GM23338 (cell line): Measurements from ENCODE around the gene SLC4A8. TPM values are rescaled to one million over a fixed set of nuclear protein-coding genes. Genes with fewer than 3 reads are reported as not detected.

Experiments
- JUNB ChIP-seq: IDR thresholded peaks from one replicate; pipeline ENCODE4 v1.6.1; 2016; ENCODE audit warnings: antibody characterized with exemption; ENCODE audit not compliant: unreplicated experiment
- POLR2AphosphoS5 ChIP-seq: IDR thresholded peaks from 2 replicates; pipeline ENCODE4 v1.6.1; 2016; ENCODE audit warnings: antibody characterized with exemption, low read depth
- REST ChIP-seq: IDR thresholded peaks from one replicate; pipeline ENCODE4 v1.6.1; 2018; ENCODE audit warnings: antibody characterized with exemption; ENCODE audit not compliant: unreplicated experiment
- polyA plus RNA-seq: library from polyadenylated mRNA; unstranded; fragments of >200 nt; fragmentation: Nextera tagmentation; extraction: Ambion mirVana; gene quantifications from 2 replicates; pipeline ENCODE4 v1.2.1, GENCODE V29; 2016
- total RNA-seq: library from RNA; depleted of rRNA; stranded (reverse); fragments of >200 nt; shearing (Covaris generic); gene quantifications from 2 replicates; pipeline ENCODE4 v1.2.3, GENCODE V29; 2014
- TF ChIP-seq, protein P1 (sequence below): fragments of 250-450 bp; sonication (Bioruptor Pico); IDR thresholded peaks from 2 replicates; pipeline ENCODE4 v1.5.0; 2020; ENCODE audit warnings: mild to moderate bottlenecking, moderate library complexity
- TF ChIP-seq, protein P2 (sequence below), 2 experiments: fragments of 200-600 bp in 1 of 2; sonication (generic) in 1 of 2; conservative IDR thresholded peaks; 2 replicates each; pipeline versions ENCODE4 v1.5.1 to v1.6.1; 2016 to 2017; ENCODE audit warnings: antibody characterized with exemption in 2 of 2, low read depth in 2 of 2, mild to moderate bottlenecking in 2 of 2, moderate library complexity in 1 of 2

SLC4A8 gene
- total and polyA plus RNA-seq, 2 experiments from 2014 or later = 7.6 to 9.2 TPM

- TF ChIP-seq, protein P1, sequence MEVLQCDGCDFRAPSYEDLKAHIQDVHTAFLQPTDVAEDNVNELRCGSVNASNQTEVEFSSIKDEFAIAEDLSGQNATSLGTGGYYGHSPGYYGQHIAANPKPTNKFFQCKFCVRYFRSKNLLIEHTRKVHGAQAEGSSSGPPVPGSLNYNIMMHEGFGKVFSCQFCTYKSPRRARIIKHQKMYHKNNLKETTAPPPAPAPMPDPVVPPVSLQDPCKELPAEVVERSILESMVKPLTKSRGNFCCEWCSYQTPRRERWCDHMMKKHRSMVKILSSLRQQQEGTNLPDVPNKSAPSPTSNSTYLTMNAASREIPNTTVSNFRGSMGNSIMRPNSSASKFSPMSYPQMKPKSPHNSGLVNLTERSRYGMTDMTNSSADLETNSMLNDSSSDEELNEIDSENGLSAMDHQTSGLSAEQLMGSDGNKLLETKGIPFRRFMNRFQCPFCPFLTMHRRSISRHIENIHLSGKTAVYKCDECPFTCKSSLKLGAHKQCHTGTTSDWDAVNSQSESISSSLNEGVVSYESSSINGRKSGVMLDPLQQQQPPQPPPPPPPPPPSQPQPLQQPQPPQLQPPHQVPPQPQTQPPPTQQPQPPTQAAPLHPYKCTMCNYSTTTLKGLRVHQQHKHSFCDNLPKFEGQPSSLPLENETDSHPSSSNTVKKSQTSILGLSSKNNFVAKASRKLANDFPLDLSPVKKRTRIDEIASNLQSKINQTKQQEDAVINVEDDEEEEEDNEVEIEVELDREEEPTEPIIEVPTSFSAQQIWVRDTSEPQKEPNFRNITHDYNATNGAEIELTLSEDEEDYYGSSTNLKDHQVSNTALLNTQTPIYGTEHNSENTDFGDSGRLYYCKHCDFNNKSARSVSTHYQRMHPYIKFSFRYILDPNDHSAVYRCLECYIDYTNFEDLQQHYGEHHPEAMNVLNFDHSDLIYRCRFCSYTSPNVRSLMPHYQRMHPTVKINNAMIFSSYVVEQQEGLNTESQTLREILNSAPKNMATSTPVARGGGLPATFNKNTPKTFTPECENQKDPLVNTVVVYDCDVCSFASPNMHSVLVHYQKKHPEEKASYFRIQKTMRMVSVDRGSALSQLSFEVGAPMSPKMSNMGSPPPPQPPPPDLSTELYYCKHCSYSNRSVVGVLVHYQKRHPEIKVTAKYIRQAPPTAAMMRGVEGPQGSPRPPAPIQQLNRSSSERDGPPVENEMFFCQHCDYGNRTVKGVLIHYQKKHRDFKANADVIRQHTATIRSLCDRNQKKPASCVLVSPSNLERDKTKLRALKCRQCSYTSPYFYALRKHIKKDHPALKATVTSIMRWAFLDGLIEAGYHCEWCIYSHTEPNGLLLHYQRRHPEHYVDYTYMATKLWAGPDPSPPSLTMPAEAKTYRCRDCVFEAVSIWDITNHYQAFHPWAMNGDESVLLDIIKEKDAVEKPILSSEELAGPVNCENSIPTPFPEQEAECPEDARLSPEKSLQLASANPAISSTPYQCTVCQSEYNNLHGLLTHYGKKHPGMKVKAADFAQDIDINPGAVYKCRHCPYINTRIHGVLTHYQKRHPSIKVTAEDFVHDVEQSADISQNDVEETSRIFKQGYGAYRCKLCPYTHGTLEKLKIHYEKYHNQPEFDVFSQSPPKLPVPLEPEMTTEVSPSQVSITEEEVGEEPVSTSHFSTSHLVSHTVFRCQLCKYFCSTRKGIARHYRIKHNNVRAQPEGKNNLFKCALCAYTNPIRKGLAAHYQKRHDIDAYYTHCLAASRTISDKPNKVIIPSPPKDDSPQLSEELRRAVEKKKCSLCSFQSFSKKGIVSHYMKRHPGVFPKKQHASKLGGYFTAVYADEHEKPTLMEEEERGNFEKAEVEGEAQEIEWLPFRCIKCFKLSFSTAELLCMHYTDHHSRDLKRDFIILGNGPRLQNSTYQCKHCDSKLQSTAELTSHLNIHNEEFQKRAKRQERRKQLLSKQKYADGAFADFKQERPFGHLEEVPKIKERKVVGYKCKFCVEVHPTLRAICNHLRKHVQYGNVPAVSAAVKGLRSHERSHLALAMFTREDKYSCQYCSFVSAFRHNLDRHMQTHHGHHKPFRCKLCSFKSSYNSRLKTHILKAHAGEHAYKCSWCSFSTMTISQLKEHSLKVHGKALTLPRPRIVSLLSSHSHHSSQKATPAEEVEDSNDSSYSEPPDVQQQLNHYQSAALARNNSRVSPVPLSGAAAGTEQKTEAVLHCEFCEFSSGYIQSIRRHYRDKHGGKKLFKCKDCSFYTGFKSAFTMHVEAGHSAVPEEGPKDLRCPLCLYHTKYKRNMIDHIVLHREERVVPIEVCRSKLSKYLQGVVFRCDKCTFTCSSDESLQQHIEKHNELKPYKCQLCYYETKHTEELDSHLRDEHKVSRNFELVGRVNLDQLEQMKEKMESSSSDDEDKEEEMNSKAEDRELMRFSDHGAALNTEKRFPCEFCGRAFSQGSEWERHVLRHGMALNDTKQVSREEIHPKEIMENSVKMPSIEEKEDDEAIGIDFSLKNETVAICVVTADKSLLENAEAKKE (CRISPR knock-in tag) = no peak
- TF ChIP-seq POLR2AphosphoS5 (no peak), REST (no peak), JUNB (no peak)
- TF ChIP-seq, protein P2, sequence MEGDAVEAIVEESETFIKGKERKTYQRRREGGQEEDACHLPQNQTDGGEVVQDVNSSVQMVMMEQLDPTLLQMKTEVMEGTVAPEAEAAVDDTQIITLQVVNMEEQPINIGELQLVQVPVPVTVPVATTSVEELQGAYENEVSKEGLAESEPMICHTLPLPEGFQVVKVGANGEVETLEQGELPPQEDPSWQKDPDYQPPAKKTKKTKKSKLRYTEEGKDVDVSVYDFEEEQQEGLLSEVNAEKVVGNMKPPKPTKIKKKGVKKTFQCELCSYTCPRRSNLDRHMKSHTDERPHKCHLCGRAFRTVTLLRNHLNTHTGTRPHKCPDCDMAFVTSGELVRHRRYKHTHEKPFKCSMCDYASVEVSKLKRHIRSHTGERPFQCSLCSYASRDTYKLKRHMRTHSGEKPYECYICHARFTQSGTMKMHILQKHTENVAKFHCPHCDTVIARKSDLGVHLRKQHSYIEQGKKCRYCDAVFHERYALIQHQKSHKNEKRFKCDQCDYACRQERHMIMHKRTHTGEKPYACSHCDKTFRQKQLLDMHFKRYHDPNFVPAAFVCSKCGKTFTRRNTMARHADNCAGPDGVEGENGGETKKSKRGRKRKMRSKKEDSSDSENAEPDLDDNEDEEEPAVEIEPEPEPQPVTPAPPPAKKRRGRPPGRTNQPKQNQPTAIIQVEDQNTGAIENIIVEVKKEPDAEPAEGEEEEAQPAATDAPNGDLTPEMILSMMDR (conservative IDR thresholded peaks at IDR 0.05; ENCODE audit: low read depth in 2 of 2) = no peak
Measured at GRCh38 chr12:51484119-51484518, 59.5 kb downstream of the SLC4A8 start (continued).
